Activated CD4-positive, alpha-beta memory T cell treated with anti-CD3 and anti-CD28 coated beads for 36 hours (primary cell): ENCODE data around the gene CUL4B. TPM values are rescaled to one million over a fixed set of nuclear protein-coding genes. Genes with fewer than 3 reads are reported as not detected.
"Not testable (repeated sequence)": the region's sequence is repeated elsewhere in the genome, so short reads cannot be mapped to it uniquely, and the experiment has no call there.

Source experiments
- CTCF ChIA-PET: fragments of 350-600 bp; sonication (Branson Sonifier 250); formaldehyde crosslinking; loops from one replicate; lab custom pipeline; 2021; ENCODE audit warnings: antibody characterized with exemption, inconsistent platforms; lab: Charles Lee
- POLR2A ChIA-PET: fragments of 350-600 bp; sonication (Branson Sonifier 250); formaldehyde crosslinking; loops from one replicate; lab custom pipeline; 2021; ENCODE audit warnings: antibody characterized with exemption; lab: Charles Lee
- DNase-seq: peaks from one replicate; pipeline ENCODE4 v3.0.0-alpha.2; 2020
- H3K27ac Mint-ChIP-seq: one replicate; pipeline ENCODE4 v1.8.0; 2021; ENCODE audit warnings: mixed read lengths
- H3K27me3 Mint-ChIP-seq: one replicate; pipeline ENCODE4 v1.8.0; 2021; ENCODE audit warnings: mixed read lengths
- H3K36me3 Mint-ChIP-seq: one replicate; pipeline ENCODE4 v1.8.0; 2021; ENCODE audit warnings: mixed read lengths
- H3K4me1 Mint-ChIP-seq: one replicate; pipeline ENCODE4 v1.8.0; 2021; ENCODE audit warnings: low read depth, mixed read lengths
- H3K4me3 Mint-ChIP-seq: one replicate; pipeline ENCODE4 v1.8.0; 2021; ENCODE audit warnings: mild to moderate bottlenecking, mixed read lengths
- H3K9me3 Mint-ChIP-seq: one replicate; pipeline ENCODE4 v1.8.0; 2021; ENCODE audit warnings: mixed read lengths
- intact Hi-C: fragments of 100-400 bp; cut with micrococcal nuclease; formaldehyde crosslinking; loops from one replicate; pipeline ENCODE4 v1.15.1; 2023
- total RNA-seq, 2 experiments: library from RNA; stranded (reverse); gene quantifications; one replicate each; pipeline ENCODE4 v1.2.3, GENCODE V29; 2021

CUL4B gene
- total RNA-seq, 2 experiments from 2014 or later = 39.4 to 40.2 TPM

DNA sequence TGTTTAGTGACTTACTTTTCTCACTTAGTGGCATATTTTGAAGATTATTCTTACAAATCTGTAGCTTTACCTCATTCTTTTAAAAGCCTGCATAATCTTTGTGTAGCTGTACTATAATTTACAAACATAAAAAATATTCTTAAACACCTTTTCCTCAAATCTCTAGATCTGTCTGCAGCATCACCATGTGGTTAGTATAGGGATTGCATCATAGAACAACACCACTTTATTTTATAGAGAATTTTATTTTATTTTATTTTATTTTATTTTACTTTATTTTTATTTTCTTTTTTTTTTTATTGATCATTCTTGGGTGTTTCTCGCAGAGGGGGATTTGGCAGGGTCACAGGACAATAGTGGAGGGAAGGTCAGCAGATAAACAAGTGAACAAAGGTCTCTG lies 85.3 kb downstream of the CUL4B start:
- DNase-seq, H3K9me3 Mint-ChIP-seq, H3K27ac Mint-ChIP-seq, H3K4me1 Mint-ChIP-seq, H3K36me3 Mint-ChIP-seq, H3K27me3 Mint-ChIP-seq, POLR2A ChIA-PET, H3K4me3 Mint-ChIP-seq: not testable (repeated sequence)
- CTCF ChIA-PET = interaction anchor here (0.6 to 2.2 kb wide), 9 partner anchors 10 to 143 kb away, joined by 3 to 10 read pairs (median 4); no protein-coding TSS in a partner anchor
- intact Hi-C loops = loop anchor here (1.0 to 10.0 kb wide), 2 partner anchors 95 to 111 kb away; partner anchors contain the start of gene ATP1B4

Other genes with a start within 250 kb of the CUL4B start
- gene TMEM255A, start 249.5 kb downstream of the CUL4B start, total RNA-seq = not detected
- not detected for gene ATP1B4, start 198.9 kb downstream of the CUL4B start, total RNA-seq
- gene LAMP2, start 91.7 kb downstream of the CUL4B start, total RNA-seq = 10 to 100 TPM; 38.5 to 38.7 TPM
- gene MCTS1, start 43.1 kb upstream of the CUL4B start, total RNA-seq = 10 to 100 TPM; 67.5 to 70.9 TPM
- gene C1GALT1C1, start 69.1 kb upstream of the CUL4B start, total RNA-seq = 10 to 100 TPM; 17.7 to 19.7 TPM